GM23338 (cell line): ENCODE measurements around the gene GPI.
A peak's percentile ranks its signal among the peaks of the same experiment; 100 is the strongest.

ENCODE experiments used
- CREB1 ChIP-seq: fragments of 250-450 bp; sonication (Bioruptor Pico); IDR thresholded peaks from 2 replicates; pipeline ENCODE4 v1.5.0; 2020; ENCODE audit warnings: low read depth, mild to moderate bottlenecking, moderate library complexity
- TF ChIP-seq, protein P1 (sequence below), 2 experiments: fragments of 200-600 bp in 1 of 2; sonication (generic) in 1 of 2; conservative IDR thresholded peaks; 2 replicates each; pipeline versions ENCODE4 v1.5.1 to v1.6.1; 2016 to 2017; ENCODE audit warnings: antibody characterized with exemption in 2 of 2, low read depth in 2 of 2, mild to moderate bottlenecking in 2 of 2, moderate library complexity in 1 of 2

DNA sequence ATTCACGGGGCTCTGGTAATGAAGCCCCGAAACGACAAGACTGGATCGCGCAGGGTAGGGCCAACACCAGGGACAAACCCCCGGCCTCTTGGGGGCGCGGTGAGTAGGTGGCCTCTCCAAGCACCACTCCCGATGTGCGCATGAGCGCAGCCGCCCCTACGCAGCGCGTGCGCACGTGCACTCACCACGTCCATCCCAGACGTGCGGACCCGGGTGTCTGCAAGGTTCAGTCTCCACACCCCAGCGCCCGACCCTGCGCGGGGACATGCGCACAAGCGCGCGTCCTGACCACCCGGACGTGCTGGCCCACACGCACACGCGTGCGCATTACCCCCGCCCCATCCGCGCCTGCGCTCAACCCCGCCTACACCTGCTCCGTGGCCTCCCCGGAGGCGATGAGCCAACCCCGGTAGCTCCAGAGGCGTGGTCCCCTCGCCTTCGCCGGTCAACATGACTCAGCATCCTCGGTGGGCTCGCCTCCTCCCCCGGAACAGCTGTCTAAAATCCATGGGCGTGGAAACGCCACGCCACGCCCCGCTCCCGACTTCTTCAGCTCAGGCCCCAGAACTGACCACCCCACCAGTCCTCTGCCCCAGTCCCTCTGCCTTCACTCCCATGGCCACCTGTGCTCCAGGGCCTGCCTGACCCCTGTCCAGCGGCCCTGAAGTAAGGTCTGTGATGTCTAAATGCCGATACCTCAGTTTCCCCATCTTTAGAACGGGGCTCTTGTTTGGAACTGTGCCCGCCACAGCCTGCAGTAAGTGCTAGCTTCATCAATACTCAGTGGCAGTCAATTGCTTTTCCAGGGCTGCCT, 5.6 kb upstream of the GPI start:
- TF ChIP-seq, protein P1, sequence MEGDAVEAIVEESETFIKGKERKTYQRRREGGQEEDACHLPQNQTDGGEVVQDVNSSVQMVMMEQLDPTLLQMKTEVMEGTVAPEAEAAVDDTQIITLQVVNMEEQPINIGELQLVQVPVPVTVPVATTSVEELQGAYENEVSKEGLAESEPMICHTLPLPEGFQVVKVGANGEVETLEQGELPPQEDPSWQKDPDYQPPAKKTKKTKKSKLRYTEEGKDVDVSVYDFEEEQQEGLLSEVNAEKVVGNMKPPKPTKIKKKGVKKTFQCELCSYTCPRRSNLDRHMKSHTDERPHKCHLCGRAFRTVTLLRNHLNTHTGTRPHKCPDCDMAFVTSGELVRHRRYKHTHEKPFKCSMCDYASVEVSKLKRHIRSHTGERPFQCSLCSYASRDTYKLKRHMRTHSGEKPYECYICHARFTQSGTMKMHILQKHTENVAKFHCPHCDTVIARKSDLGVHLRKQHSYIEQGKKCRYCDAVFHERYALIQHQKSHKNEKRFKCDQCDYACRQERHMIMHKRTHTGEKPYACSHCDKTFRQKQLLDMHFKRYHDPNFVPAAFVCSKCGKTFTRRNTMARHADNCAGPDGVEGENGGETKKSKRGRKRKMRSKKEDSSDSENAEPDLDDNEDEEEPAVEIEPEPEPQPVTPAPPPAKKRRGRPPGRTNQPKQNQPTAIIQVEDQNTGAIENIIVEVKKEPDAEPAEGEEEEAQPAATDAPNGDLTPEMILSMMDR (conservative IDR thresholded peaks at IDR 0.05; ENCODE audit: low read depth in 2 of 2) = peak; percentile 62 to 71
- TF ChIP-seq CREB1 (CRISPR knock-in tag) = peak; percentile 55; the same call in 1 of the 2 replicates
